NCI-H1048 (cell line): ENCODE results near the gene MEIOSIN.

Source experiments
- DNase-seq: peaks from one replicate; lab custom pipeline; 2025; lab: John Stamatoyannopoulos, UW

The MEIOSIN gene

DNA sequence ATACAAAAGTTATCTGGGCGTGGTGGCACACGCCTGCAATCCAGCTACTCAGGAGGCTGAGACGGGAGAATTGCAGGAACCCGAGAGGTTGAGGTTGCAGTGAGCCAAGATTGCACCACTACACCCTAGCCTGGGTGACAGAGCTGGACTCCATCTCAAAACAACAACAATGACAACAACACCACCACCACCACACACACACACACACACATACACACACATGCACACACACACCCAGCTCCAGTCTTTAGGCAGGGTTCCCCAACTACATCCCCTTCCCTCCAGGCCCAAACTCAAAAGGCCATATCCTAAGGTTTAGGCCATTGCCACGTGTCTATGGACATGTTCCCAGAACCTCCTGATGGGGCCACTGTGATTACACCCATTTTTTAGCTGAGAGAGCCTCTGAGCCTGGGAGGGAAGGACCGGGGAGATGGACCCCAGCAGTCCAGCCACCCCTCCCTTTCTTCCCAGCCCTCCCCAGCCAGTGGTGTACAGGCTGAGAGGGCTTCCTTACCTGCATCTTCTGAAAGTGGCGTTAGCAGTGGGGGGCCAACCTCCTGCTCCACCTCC lies 68.5 kb downstream of the MEIOSIN start:
- DNase-seq = no peak

DNA sequence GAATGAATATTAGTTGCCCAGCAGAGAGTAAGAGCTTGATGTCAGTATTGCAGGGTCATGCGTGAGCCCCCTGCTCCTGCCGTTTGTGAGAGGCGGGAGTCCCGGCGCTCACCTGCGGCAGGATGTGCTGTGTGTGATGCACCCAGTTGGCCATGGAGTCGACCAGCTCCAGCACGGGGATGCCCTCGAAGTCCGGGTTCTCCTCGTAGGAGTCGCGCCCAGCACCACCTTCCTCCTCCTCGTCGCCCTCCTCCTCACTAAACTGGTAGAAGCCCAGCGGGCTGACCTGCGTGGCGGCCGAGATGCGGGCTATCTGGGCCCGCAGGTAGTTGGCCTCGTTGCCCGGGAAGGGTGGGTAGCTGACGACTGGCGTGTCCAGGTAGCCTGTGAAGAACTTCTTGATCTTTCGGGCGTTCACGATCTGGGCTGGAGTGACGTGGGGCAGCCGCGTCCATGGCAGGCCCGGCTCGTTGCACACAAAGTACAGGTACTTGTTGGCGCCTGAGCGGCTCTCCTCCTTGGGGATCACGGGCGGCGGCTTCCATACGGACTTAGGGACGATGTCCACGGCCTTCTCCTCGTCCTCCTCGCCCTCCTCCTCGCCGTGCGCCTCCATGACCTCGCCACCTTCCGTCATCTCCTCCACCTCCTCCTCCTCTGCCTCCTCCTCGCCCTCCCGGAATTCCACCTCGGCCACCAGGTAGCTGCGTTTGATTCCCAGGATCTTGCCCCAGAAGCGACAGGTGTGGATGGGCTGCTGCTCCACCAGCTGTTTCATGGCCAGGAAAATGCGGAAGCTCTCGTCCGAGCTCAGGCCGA lies 71.1 kb downstream of the MEIOSIN start:
- no peak for DNase-seq

DNA sequence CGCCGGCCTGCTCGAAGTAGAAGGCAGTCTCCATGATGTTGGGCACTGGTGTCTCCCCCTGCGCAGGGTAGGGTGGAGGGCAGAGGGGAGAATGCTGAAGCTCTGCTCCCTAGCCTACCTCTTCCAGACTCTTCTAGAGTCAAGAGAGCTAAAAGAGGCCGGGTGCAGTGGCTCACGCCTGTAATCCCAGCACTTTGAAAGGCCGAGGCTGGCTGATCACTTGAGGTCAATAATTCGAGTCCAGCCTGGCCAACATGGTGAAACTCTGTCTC lies 71.7 kb downstream of the MEIOSIN start:
- DNase-seq = no peak

DNA sequence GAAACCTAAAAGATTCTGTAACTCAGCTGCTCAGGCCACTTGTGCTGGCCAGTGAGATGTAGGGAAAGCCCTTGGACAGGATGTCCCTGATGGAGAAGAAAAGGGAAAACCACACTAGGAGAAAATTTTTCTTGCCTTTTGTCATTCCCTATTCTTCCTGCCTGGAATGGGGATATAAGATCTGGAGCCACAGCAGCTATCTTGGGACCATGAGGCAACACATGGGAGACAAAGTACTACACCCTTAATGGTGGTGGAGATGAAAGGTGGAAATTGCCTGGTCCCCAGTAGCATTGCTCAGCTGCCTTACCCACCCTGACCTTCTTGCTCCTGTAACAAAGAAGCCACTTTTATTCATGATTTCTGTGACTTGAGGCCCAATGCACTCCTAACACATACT lies 72.5 kb downstream of the MEIOSIN start:
- DNase-seq = no peak

DNA sequence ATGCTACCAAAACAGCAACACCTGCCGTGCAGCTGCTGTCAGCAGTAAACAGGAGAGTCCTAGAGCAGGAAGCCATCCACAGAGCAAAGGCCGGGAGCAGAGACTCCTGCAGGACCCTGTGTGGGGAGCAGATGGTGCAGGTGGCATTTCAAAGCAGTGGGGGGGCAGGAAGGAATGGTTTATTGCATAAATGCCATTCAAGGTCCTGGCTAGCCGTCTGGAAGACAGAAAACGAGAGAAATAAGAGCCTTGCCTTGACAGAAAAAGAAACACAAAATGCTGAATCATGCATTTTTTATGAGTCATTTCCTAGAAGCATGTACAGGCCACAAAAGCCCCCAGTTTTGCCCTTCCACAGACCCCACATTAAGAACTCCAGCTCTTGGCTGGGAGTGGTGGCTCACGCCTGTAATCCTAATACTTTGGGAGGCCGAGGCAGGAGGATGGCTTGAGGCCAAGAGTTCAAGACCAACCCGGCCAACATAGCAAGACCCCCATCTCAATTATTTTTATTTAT lies 76.5 kb downstream of the MEIOSIN start:
- no peak for DNase-seq

DNA sequence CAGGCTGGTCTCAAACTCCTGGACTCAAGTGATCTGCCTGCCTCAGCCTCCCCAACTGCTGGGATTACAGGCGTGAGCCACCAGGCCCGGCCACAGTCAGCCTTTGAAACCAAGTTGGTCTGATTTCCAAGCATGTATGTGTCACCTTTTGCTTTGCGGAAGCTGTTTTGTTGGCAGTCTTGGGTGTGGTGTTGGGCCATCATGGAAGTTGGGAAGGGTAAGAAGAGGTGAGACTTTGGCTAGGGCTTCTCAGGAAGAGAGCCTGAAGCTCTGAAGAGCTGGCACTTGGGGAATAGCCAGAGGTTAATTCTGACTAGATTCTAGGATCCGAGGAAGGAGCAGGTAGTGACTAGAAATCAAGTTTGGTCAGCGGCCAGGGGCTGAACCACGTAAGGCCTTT lies 79.1 kb downstream of the MEIOSIN start:
- DNase-seq = no peak
